Liver (tissue), 9 donors: ENCODE results near the gene IRF2BP2. TPM values are rescaled to one million over a fixed set of nuclear protein-coding genes. Genes with fewer than 3 reads are reported as not detected.

Source experiments
- DNase-seq: peaks from one replicate; pipeline ENCODE4 v3.0.0-alpha.2; 2017; ENCODE audit warnings: low spot score
- H3K27ac ChIP-seq, 2 donors: one replicate each; pipeline ENCODE4 v1.7.0; 2013; ENCODE audit warnings: inconsistent platforms in 2 of 2, low read length in 2 of 2, control low read depth in 1 of 2, low read depth in 1 of 2, mild to moderate bottlenecking in 1 of 2
- H3K27me3 ChIP-seq, 4 donors: one replicate each; pipeline versions ENCODE4 v1.6.1 to v1.7.0; 2013; ENCODE audit warnings: low read length in 3 of 4, inconsistent platforms in 1 of 4, mild to moderate bottlenecking in 1 of 4, moderate library complexity in 1 of 4; ENCODE audit not compliant: control insufficient read depth in 4 of 4, insufficient read depth in 4 of 4
- H3K36me3 ChIP-seq, 4 donors: one replicate each; pipeline versions ENCODE4 v1.6.1 to v1.7.0; 2013; ENCODE audit warnings: low read length in 3 of 4, mild to moderate bottlenecking in 3 of 4, low read depth in 1 of 4, moderate library complexity in 1 of 4; ENCODE audit not compliant: control insufficient read depth in 4 of 4, insufficient read depth in 3 of 4
- H3K4me1 ChIP-seq, 4 donors: one replicate each; pipeline versions ENCODE4 v1.6.1 to v1.7.0; 2013; ENCODE audit warnings: low read length in 3 of 4, mild to moderate bottlenecking in 3 of 4, moderate library complexity in 1 of 4; ENCODE audit not compliant: control insufficient read depth in 4 of 4, insufficient read depth in 4 of 4
- H3K4me3 ChIP-seq, 3 donors: one replicate each; pipeline versions ENCODE4 v1.6.1 to v1.7.0; 2013; ENCODE audit warnings: low read length in 3 of 3, control low read depth in 1 of 3, low read depth in 1 of 3, mild to moderate bottlenecking in 1 of 3
- H3K9ac ChIP-seq, 2 donors: one replicate each; pipeline ENCODE4 v1.7.0; 2013; ENCODE audit warnings: low read length in 2 of 2, mild to moderate bottlenecking in 2 of 2, moderate library complexity in 2 of 2, control low read depth in 1 of 2, low read depth in 1 of 2
- H3K9me3 ChIP-seq, 4 donors: one replicate each; pipeline versions ENCODE4 v1.6.1 to v1.7.0; 2013; ENCODE audit warnings: low read length in 3 of 4; ENCODE audit not compliant: control insufficient read depth in 4 of 4
- EGR1 ChIP-seq, 2 donors: IDR thresholded peaks; 2 replicates each; pipeline ENCODE4 v1.6.1; 2016 to 2018; ENCODE audit warnings: antibody characterized with exemption in 2 of 2, low read depth in 2 of 2
- FOXA1 ChIP-seq: IDR thresholded peaks from 2 replicates; pipeline ENCODE4 v1.6.1; 2016; ENCODE audit warnings: antibody characterized with exemption
- FOXA2 ChIP-seq: IDR thresholded peaks from 2 replicates; pipeline ENCODE4 v1.6.1; 2016; ENCODE audit warnings: antibody characterized with exemption
- GABPA ChIP-seq, 2 donors: IDR thresholded peaks in 1 of 2; conservative IDR thresholded peaks in 1 of 2; 2 replicates each; pipeline ENCODE4 v1.6.1; 2016; ENCODE audit warnings: antibody characterized with exemption in 2 of 2, mild to moderate bottlenecking in 1 of 2, moderate library complexity in 1 of 2
- HNF4A ChIP-seq, 2 donors: conservative IDR thresholded peaks; 2 replicates each; pipeline ENCODE4 v1.6.1; 2016; ENCODE audit warnings: antibody characterized with exemption in 2 of 2, mild to moderate bottlenecking in 2 of 2
- JUND ChIP-seq, 2 donors: IDR thresholded peaks; 2 replicates each; pipeline ENCODE4 v1.6.1; 2016; ENCODE audit warnings: antibody characterized with exemption in 2 of 2
- RAD21 ChIP-seq, 2 donors: IDR thresholded peaks; 2 replicates each; pipeline ENCODE4 v1.6.1; 2016; ENCODE audit warnings: antibody characterized with exemption in 2 of 2, mild to moderate bottlenecking in 2 of 2
- RXRA ChIP-seq, 2 donors: IDR thresholded peaks; 2 replicates each; pipeline ENCODE4 v1.6.1; 2017 to 2018; ENCODE audit warnings: antibody characterized with exemption in 2 of 2, mild to moderate bottlenecking in 1 of 2
- SP1 ChIP-seq: IDR thresholded peaks from 2 replicates; pipeline ENCODE4 v1.6.1; 2018; ENCODE audit warnings: antibody characterized with exemption, mild to moderate bottlenecking
- YY1 ChIP-seq: IDR thresholded peaks from 2 replicates; pipeline ENCODE4 v1.6.1; 2016; ENCODE audit warnings: antibody characterized with exemption, mild to moderate bottlenecking
- ZBTB33 ChIP-seq: IDR thresholded peaks from 2 replicates; pipeline ENCODE4 v1.6.1; 2016; ENCODE audit warnings: antibody characterized with exemption
- WGBS: extraction: QIAGEN DNeasy Blood & Tissue Kit; methylation state at CpG from one replicate; pipeline ENCODE4 v1.1.7; 2013; 5-methylcytosine and 5-hydroxymethylcytosine counted together
- polyA plus RNA-seq, 2 donors: library from polyadenylated mRNA; stranded (reverse) in 1 of 2; unstranded in 1 of 2; fragments of 200-250 nt in 1 of 2; fragments of >200 nt in 1 of 2; fragmentation: Nextera tagmentation in 1 of 2; extraction: Ambion mirVana in 1 of 2; gene quantifications; one replicate each; pipeline versions ENCODE4 v1.2.1 to v1.2.3, GENCODE V29; 2013 to 2015
- total RNA-seq, 2 donors: library from RNA; depleted of rRNA; stranded (reverse); fragments of >200 nt; gene quantifications; one replicate each; pipeline ENCODE4 v1.2.3, GENCODE V29; 2014
- TF ChIP-seq, protein P1 (sequence below): IDR thresholded peaks from 2 replicates; pipeline ENCODE4 v1.6.1; 2016; ENCODE audit warnings: antibody characterized with exemption
- TF ChIP-seq, protein P2 (sequence below): IDR thresholded peaks from 2 replicates; pipeline ENCODE4 v1.6.1; 2016; ENCODE audit warnings: antibody characterized with exemption, mild to moderate bottlenecking
- donor health status: healthy.
- donor health status: healthy.
- donor health status: healthy.
- donor health status: healthy.
- donor health status: healthy.

Gene IRF2BP2
- total and polyA plus RNA-seq, 4 donors = 22.2 to 48.2 (median 35.4) TPM

GRCh38 chr1:234591131-234591530 lies 18.8 kb downstream of the IRF2BP2 start:
- H3K4me1 ChIP-seq = no peaks in the 10 kb centered on the region
- H3K27ac ChIP-seq = no peak overlapping the region
- no peaks in the 10 kb centered on the region for H3K9me3 ChIP-seq
- WGBS = 98% methylated on average over 4 of the region's 4 CpGs
- no peak for DNase-seq
- no peaks in the 10 kb centered on the region for H3K27me3 ChIP-seq
- TF ChIP-seq FOXA1 (no peak), RAD21 (IDR thresholded peaks at IDR 0.05) (no peak), FOXA2 (no peak), GABPA (IDR thresholded peaks at IDR 0.05 in 1 of 2, conservative IDR thresholded peaks at IDR 0.05 in 1 of 2) (no peak), HNF4A (conservative IDR thresholded peaks at IDR 0.05) (no peak), SP1 (no peak), JUND (IDR thresholded peaks at IDR 0.05) (no peak), RXRA (IDR thresholded peaks at IDR 0.05) (no peak), YY1 (no peak), ZBTB33 (no peak)
- TF ChIP-seq, protein P1, sequence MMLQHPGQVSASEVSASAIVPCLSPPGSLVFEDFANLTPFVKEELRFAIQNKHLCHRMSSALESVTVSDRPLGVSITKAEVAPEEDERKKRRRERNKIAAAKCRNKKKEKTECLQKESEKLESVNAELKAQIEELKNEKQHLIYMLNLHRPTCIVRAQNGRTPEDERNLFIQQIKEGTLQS = no peak
- H3K9ac ChIP-seq = no peak overlapping the region
- no peaks in the 10 kb centered on the region for H3K36me3 ChIP-seq
- H3K4me3 ChIP-seq = no peak overlapping the region

- Histone ChIP-seq H3K27me3 (no peaks in the 10 kb centered on the region), H3K9ac (no peak overlapping the region), H3K27ac (no peak overlapping the region), H3K36me3 (no peaks in the 10 kb centered on the region), H3K4me3 (no peak overlapping the region), H3K4me1 (peaks cover 0 to 3% (median 0%) of the 10 kb centered on the region in 4 donors), H3K9me3 (no peaks in the 10 kb centered on the region)
- TF ChIP-seq RXRA (IDR thresholded peaks at IDR 0.05) (no peak), EGR1 (IDR thresholded peaks at IDR 0.05; ENCODE audit: low read depth in 2 of 2) (no peak), GABPA (IDR thresholded peaks at IDR 0.05 in 1 of 2, conservative IDR thresholded peaks at IDR 0.05 in 1 of 2) (no peak), FOXA1 (no peak)
- TF ChIP-seq, protein P2, sequence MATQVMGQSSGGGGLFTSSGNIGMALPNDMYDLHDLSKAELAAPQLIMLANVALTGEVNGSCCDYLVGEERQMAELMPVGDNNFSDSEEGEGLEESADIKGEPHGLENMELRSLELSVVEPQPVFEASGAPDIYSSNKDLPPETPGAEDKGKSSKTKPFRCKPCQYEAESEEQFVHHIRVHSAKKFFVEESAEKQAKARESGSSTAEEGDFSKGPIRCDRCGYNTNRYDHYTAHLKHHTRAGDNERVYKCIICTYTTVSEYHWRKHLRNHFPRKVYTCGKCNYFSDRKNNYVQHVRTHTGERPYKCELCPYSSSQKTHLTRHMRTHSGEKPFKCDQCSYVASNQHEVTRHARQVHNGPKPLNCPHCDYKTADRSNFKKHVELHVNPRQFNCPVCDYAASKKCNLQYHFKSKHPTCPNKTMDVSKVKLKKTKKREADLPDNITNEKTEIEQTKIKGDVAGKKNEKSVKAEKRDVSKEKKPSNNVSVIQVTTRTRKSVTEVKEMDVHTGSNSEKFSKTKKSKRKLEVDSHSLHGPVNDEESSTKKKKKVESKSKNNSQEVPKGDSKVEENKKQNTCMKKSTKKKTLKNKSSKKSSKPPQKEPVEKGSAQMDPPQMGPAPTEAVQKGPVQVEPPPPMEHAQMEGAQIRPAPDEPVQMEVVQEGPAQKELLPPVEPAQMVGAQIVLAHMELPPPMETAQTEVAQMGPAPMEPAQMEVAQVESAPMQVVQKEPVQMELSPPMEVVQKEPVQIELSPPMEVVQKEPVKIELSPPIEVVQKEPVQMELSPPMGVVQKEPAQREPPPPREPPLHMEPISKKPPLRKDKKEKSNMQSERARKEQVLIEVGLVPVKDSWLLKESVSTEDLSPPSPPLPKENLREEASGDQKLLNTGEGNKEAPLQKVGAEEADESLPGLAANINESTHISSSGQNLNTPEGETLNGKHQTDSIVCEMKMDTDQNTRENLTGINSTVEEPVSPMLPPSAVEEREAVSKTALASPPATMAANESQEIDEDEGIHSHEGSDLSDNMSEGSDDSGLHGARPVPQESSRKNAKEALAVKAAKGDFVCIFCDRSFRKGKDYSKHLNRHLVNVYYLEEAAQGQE = no peak
- TF ChIP-seq, protein P1 = no peak
- no peak for DNase-seq
- 78% methylated on average over 7 of the region's 7 CpGs for WGBS
Observed at GRCh38 chr1:234589854-234590620, 19.9 kb downstream of the IRF2BP2 start.
